Ureter (tissue), 1 donor: ENCODE measurements around the gene RASGRP2. TPM values are rescaled to one million over a fixed set of nuclear protein-coding genes. Genes with fewer than 3 reads are reported as not detected.

Source experiments
- total RNA-seq: library from RNA; stranded (reverse); gene quantifications from one replicate; pipeline ENCODE4 v1.2.4, GENCODE V29; 2023
- donor health status: DM: yes; HTN: yes; CAD: no.

The RASGRP2 gene
- total RNA-seq, 1 donor from 2014 or later, result 23.3 TPM

Other genes starting within 250 kb of the RASGRP2 start
- 0.44 TPM for gene SLC22A11, start 188.2 kb downstream of the RASGRP2 start, total RNA-seq
- not detected for gene SLC22A12, start 152.9 kb downstream of the RASGRP2 start, total RNA-seq
- 11.6 TPM for gene NRXN2, start 20.9 kb downstream of the RASGRP2 start, total RNA-seq
- 11.4 TPM for gene PYGM, start 15.8 kb upstream of the RASGRP2 start, total RNA-seq
- 391 TPM for gene SF1, start 34.4 kb upstream of the RASGRP2 start, total RNA-seq
- gene MAP4K2, start 59.1 kb upstream of the RASGRP2 start, total RNA-seq, result 14.0 TPM
- gene MEN1, start 66.4 kb upstream of the RASGRP2 start, total RNA-seq, result 18.7 TPM
- 28.5 TPM for gene CDC42BPG, start 100.5 kb upstream of the RASGRP2 start, total RNA-seq
- gene EHD1, start 134.5 kb upstream of the RASGRP2 start, total RNA-seq, result 47.3 TPM
- 27.9 TPM for gene ATG2A, start 173.1 kb upstream of the RASGRP2 start, total RNA-seq
- 18.9 TPM for gene PPP2R5B, start 180.5 kb upstream of the RASGRP2 start, total RNA-seq
- gene GPHA2, start 191.8 kb upstream of the RASGRP2 start, total RNA-seq, result not detected
- not detected for gene MAJIN, start 228.0 kb upstream of the RASGRP2 start, total RNA-seq